GM19099 (cell line): Measurements from ENCODE around the gene ZFR2.

Experiments
- POLR2A ChIP-seq: IDR thresholded peaks from 3 replicates; pipeline ENCODE4 v1.6.1; 2011; ENCODE audit warnings: low read depth; ENCODE audit not compliant: insufficient read length; ENCODE audit errors: extremely low read depth

ZFR2 gene

GRCh38 chr19:3868770-3869456 lies at the start of gene ZFR2:
Gene ZFR2, minus strand, starts transcription at chr19:3869038. Its CDS starts 21 bp downstream, at chr19:3869017.
- TF ChIP-seq POLR2A = no peak

DNA sequence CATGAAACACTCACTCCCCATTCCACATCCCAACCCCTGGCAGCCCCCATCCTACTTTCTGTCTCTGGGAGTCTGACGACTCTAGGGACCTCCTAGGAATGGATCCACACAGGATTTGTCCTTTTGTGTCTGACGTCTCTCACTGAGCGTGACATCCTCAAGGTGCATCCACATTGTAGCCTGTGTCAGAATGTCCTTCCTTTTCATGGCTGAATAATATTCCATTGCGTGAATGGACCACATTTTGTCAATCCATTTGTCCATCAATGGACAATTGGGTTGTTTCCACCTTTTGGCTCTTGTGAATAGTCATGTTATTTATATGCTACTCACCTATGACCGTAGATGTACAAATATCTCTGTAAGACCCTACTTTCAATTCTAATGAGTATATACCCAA lies 47.2 kb upstream of the ZFR2 start:
- TF ChIP-seq POLR2A = no peak

GRCh38 chr19:3914199-3914598 lies 45.4 kb upstream of the ZFR2 start:
- no peak for TF ChIP-seq POLR2A

- no peak for TF ChIP-seq POLR2A
Observed at GRCh38 chr19:3910105-3910504, 41.3 kb upstream of the ZFR2 start.

GRCh38 chr19:3908266-3909054 lies 39.6 kb upstream of the ZFR2 start:
- TF ChIP-seq POLR2A = no peak

GRCh38 chr19:3907626-3908265 lies 38.9 kb upstream of the ZFR2 start:
- no peak for TF ChIP-seq POLR2A

GRCh38 chr19:3904233-3904632 lies 35.4 kb upstream of the ZFR2 start:
- TF ChIP-seq POLR2A = no peak

GRCh38 chr19:3902317-3902973 lies 33.6 kb upstream of the ZFR2 start:
- TF ChIP-seq POLR2A = no peak

DNA sequence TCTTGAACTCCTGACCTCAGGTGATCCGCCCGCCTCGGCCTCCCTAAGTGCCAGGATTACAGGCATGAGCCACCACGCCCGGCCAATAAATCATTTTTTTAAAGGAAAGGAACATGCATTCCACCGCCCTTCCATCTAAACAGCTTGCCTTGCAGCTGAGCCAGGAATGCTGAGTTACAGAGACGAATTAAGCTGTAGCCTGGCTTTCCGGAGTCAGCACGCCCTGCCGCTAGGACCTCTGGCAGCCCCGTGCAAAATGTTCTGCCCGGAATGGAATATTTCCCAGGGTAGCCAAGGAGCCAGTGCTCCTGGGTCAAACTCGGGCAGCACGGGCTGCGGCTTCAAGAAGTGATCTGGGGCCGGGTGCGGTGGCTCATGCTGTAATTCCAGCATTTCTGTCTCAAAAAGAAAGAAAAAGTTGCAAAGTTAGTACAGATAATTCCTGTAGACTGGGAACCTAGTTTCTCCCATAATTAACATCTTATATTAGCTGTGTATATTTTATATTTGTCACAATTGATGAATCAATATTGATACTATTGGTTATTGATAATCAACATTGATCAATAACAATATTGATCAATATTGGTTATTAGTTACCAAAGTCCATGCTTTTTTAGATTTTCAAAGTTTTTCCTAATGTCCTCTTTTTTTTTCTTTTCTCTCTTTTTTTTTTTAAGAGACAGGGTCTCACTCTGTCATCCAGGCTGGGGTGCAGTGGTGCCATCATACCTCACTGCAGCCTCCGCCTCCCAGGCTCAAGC lies 30.9 kb upstream of the ZFR2 start:
- TF ChIP-seq POLR2A = no peak

DNA sequence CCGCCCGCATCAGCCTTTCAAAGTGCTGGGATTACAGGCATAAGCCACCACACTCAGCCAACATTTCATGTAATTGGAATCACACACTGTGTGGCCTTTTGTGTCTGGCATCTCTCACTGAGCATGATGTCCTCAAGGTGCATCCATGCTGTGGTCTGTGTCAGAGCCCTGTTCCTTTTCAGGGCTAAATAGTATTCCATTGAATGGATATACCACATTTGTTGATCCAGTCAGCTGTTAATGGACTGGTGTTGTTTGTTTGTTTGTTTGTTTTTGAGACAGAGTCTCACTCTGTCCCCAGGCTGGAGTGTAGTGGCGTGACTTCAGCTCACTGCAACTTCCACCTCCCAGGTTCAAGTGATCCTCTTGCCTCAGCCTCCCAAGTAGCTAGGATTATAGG lies 29.6 kb upstream of the ZFR2 start:
- TF ChIP-seq POLR2A = no peak

GRCh38 chr19:3897936-3898335 lies 29.1 kb upstream of the ZFR2 start:
- no peak for TF ChIP-seq POLR2A

GRCh38 chr19:3895788-3896187 lies 26.9 kb upstream of the ZFR2 start:
- no peak for TF ChIP-seq POLR2A

GRCh38 chr19:3893509-3894179 lies 24.8 kb upstream of the ZFR2 start:
- TF ChIP-seq POLR2A = no peak

GRCh38 chr19:3890591-3890990 lies 21.8 kb upstream of the ZFR2 start:
- TF ChIP-seq POLR2A = no peak
